GM12878 (cell line): ENCODE measurements around the gene ROBO4. TPM values are rescaled to one million over a fixed set of nuclear protein-coding genes. Genes with fewer than 3 reads are reported as not detected.

ENCODE experiments used
- ATAC-seq: fragments of 200-7000 bp; cut with Tn5 transposase; 3 replicates; pipeline ENCODE4 v1.9.1; 2020; ENCODE audit warnings: mild to moderate bottlenecking, moderate library complexity
- BruUV-seq: library from RNA; stranded (reverse); fragments of 400-500 nt; replicated peaks from 2 replicates; lab custom pipeline; 2021; lab: Mats Ljungman, UMichigan
- CTCF ChIA-PET: fragments of 300-600 bp; sonication (Branson Sonifier 250); formaldehyde crosslinking; extraction: SDS; loops from one replicate; lab custom pipeline; 2021; ENCODE audit warnings: inconsistent platforms; lab: Yijun Ruan, JAX
- POLR2A ChIA-PET: fragments of 350-600 bp; formaldehyde crosslinking; extraction: SDS; loops from one replicate; lab custom pipeline; 2021; ENCODE audit warnings: inconsistent platforms; lab: Charles Lee
- RAD21 ChIA-PET: fragments of 300-600 bp; sonication (Branson Sonifier 250); formaldehyde crosslinking; loops from one replicate; lab custom pipeline; 2023; ENCODE audit warnings: antibody characterized with exemption; ENCODE audit not compliant: unreplicated experiment; lab: Charles Lee
- SMC1A ChIA-PET: fragments of 300-600 bp; sonication (Branson Sonifier 250); formaldehyde crosslinking; loops from one replicate; lab custom pipeline; 2023; ENCODE audit not compliant: unreplicated experiment, uncharacterized antibody; lab: Charles Lee
- DNase-seq: peaks from one replicate; pipeline ENCODE4 v3.0.0-alpha.2; 2011; ENCODE audit warnings: low read depth, low spot score
- FAIRE-seq: peaks from 3 replicates; lab custom pipeline; 2011; peaks lifted over from hg19 to GRCh38; lab: Jason Lieb, UNC
- H2AFZ ChIP-seq: 2 replicates; pipeline ENCODE4 v1.6.0; 2011; ENCODE audit warnings: low read depth, low read length, control low read depth; ENCODE audit not compliant: control insufficient read depth
- H3K27ac ChIP-seq: 2 replicates; pipeline ENCODE4 v1.5.1; 2011; ENCODE audit warnings: control low read depth; ENCODE audit not compliant: control insufficient read depth, insufficient read depth
- H3K27me3 ChIP-seq, 2 experiments: replicated peaks in 1 of 2; 2 replicates each; pipeline versions ENCODE4 v1.6.0 to v1.6.1; 2011; ENCODE audit warnings: low read length in 1 of 2; ENCODE audit not compliant: control insufficient read depth in 2 of 2, insufficient read depth in 2 of 2
- H3K36me3 ChIP-seq, 2 experiments: 2 replicates each; pipeline ENCODE4 v1.5.1; 2011; ENCODE audit warnings: low read length in 1 of 2; ENCODE audit not compliant: control insufficient read depth in 2 of 2, insufficient read depth in 2 of 2
- H3K4me1 ChIP-seq: 2 replicates; pipeline ENCODE4 v1.6.1; 2011; ENCODE audit warnings: mild to moderate bottlenecking, low read length, moderate library complexity, mixed read lengths; ENCODE audit not compliant: control insufficient read depth, insufficient read depth
- H3K4me2 ChIP-seq: 2 replicates; pipeline ENCODE4 v1.6.0; 2011; ENCODE audit warnings: control low read depth; ENCODE audit not compliant: control insufficient read depth, insufficient read depth
- H3K4me3 ChIP-seq: fragments of 200-600 bp; sonication (generic); 2 replicates; pipeline ENCODE4 v1.5.1; 2016
- H3K79me2 ChIP-seq: 2 replicates; pipeline ENCODE4 v1.6.0; 2011; ENCODE audit warnings: low read length; ENCODE audit not compliant: control insufficient read depth, insufficient read depth
- H3K9ac ChIP-seq: 2 replicates; pipeline ENCODE4 v1.8.0; 2011; ENCODE audit warnings: low read length, control low read depth, mixed read lengths; ENCODE audit not compliant: control insufficient read depth, insufficient read depth
- H3K9me3 ChIP-seq: replicated peaks from 3 replicates; pipeline ENCODE4 v1.5.1; 2011; ENCODE audit warnings: mild to moderate bottlenecking, low read length; ENCODE audit not compliant: control insufficient read depth, insufficient read depth
- H4K20me1 ChIP-seq: 2 replicates; pipeline ENCODE4 v1.6.0; 2011; ENCODE audit not compliant: control insufficient read depth, insufficient read depth
- BCL3 ChIP-seq: IDR thresholded peaks from 2 replicates; pipeline ENCODE4 v1.6.1; 2011; ENCODE audit warnings: borderline replicate concordance, low read depth, mild to moderate bottlenecking, moderate library complexity, low read length; ENCODE audit not compliant: insufficient read depth, poor library complexity, severe bottlenecking
- BHLHE40 ChIP-seq, 2 experiments: fragments of 450-650 bp in 1 of 2; IDR thresholded peaks; 2 replicates each; pipeline ENCODE4 v1.6.1; 2011 to 2017; ENCODE audit warnings: low read depth in 2 of 2, borderline replicate concordance in 1 of 2, improper control_type of control experiment in 1 of 2, low read length in 1 of 2, mild to moderate bottlenecking in 1 of 2
- BMI1 ChIP-seq: fragments of 450-650 bp; IDR thresholded peaks from 2 replicates; pipeline ENCODE4 v1.6.1; 2016; ENCODE audit warnings: mild to moderate bottlenecking, moderate library complexity, borderline replicate concordance
- CHD1 ChIP-seq: IDR thresholded peaks from 2 replicates; pipeline ENCODE4 v1.6.1; 2012; ENCODE audit warnings: low read depth, low read length, improper control_type of control experiment
- CREM ChIP-seq: IDR thresholded peaks from 2 replicates; pipeline ENCODE4 v1.6.1; 2014; ENCODE audit warnings: antibody characterized with exemption, low read depth
- ELK1 ChIP-seq: IDR thresholded peaks from 2 replicates; pipeline ENCODE4 v1.6.1; 2012; ENCODE audit warnings: low read depth, low read length, improper control_type of control experiment
- ETV6 ChIP-seq, 2 experiments: fragments of 450-650 bp in 1 of 2; IDR thresholded peaks in 1 of 2; conservative IDR thresholded peaks in 1 of 2; 2 replicates each; pipeline ENCODE4 v1.6.1; 2014; ENCODE audit warnings: antibody characterized with exemption in 1 of 2, borderline replicate concordance in 1 of 2, low read depth in 1 of 2, mild to moderate bottlenecking in 1 of 2, moderate library complexity in 1 of 2
- IKZF2 ChIP-seq, 2 experiments: fragments of 450-650 bp; IDR thresholded peaks; 2 replicates each; pipeline ENCODE4 v1.6.1; 2017; ENCODE audit warnings: mild to moderate bottlenecking in 2 of 2, moderate library complexity in 2 of 2
- MEF2A ChIP-seq: IDR thresholded peaks from 2 replicates; pipeline ENCODE4 v1.6.1; 2011; ENCODE audit warnings: low read depth, mild to moderate bottlenecking, low read length, moderate library complexity; ENCODE audit not compliant: insufficient read depth
- PRDM15 ChIP-seq: fragments of 450-650 bp; formaldehyde crosslinking; IDR thresholded peaks from 2 replicates; pipeline ENCODE4 v1.4.0; 2020; ENCODE audit warnings: mild to moderate bottlenecking, moderate library complexity
- RAD51 ChIP-seq: fragments of 450-650 bp; IDR thresholded peaks from 2 replicates; pipeline ENCODE4 v1.6.1; 2016; ENCODE audit warnings: moderate library complexity, mild to moderate bottlenecking, inconsistent platforms
- RFX5 ChIP-seq: IDR thresholded peaks from 2 replicates; pipeline ENCODE4 v1.6.1; 2011; ENCODE audit warnings: low read depth, low read length, improper control_type of control experiment
- SMAD1 ChIP-seq: fragments of 450-650 bp; IDR thresholded peaks from 2 replicates; pipeline ENCODE4 v1.6.1; 2018; ENCODE audit warnings: mild to moderate bottlenecking, low read depth; ENCODE audit not compliant: partially characterized antibody
- SREBF1 ChIP-seq: IDR thresholded peaks from 2 replicates; pipeline ENCODE4 v1.6.1; 2012; ENCODE audit warnings: mild to moderate bottlenecking, low read length
- TCF12 ChIP-seq: IDR thresholded peaks from 2 replicates; pipeline ENCODE4 v1.6.1; 2011; ENCODE audit warnings: low read depth, mild to moderate bottlenecking, low read length
- ZBED1 ChIP-seq: IDR thresholded peaks from 2 replicates; pipeline ENCODE4 v1.6.1; 2016; ENCODE audit warnings: borderline replicate concordance
- ZSCAN29 ChIP-seq: fragments of 450-650 bp; IDR thresholded peaks from 2 replicates; pipeline ENCODE4 v1.6.1; 2017; ENCODE audit warnings: mild to moderate bottlenecking, moderate library complexity
- ZZZ3 ChIP-seq: IDR thresholded peaks from 2 replicates; pipeline ENCODE4 v1.6.1; 2011; ENCODE audit warnings: low read depth; ENCODE audit not compliant: control insufficient read depth, insufficient read length
- WGBS: methylation state at CpG from one replicate; pipeline ENCODE4 v1.1.6; 2016; ENCODE audit warnings: low lambda C conversion rate; ENCODE audit not compliant: insufficient replicate concordance, insufficient coverage; ENCODE audit errors: missing lambda C conversion rate; 5-methylcytosine and 5-hydroxymethylcytosine counted together
- in situ Hi-C: fragments of 300-500 bp; cut with MboI; formaldehyde crosslinking; loops from 9 replicates; pipeline ENCODE4 v1.14.3; 2018; ENCODE audit warnings: mixed read lengths
- intact Hi-C: fragments of 100-400 bp; cut with micrococcal nuclease; formaldehyde crosslinking; loops from one replicate; pipeline ENCODE4 v1.14.2; 2022; ENCODE audit not compliant: unreplicated experiment
- polyA plus RNA-seq, 11 experiments: library from polyadenylated mRNA; depleted of rRNA in 4 of 11; unstranded in 6 of 11; stranded (reverse) in 5 of 11; fragments of >200 nt; fragmentation: Nextera tagmentation in 4 of 11; fragmentation: Illumina TruSeq in 1 of 11; extraction: Ambion mirVana in 4 of 11; extraction: Trizol in 1 of 11; gene quantifications; 1 replicate in 1 of 11; 2 replicates in 10 of 11; pipeline versions ENCODE4 v1.2.1 to v1.2.3, GENCODE V29; 2011 to 2016; ENCODE audit warnings: inconsistent platforms in 2 of 11, missing spikeins in 2 of 11, low read depth in 1 of 11
- total RNA-seq, 4 experiments: library from RNA; depleted of rRNA in 3 of 4; stranded (reverse); fragments of >200 nt in 3 of 4; fragmentation: Illumina TruSeq in 1 of 4; extraction: Trizol in 1 of 4; gene quantifications; 2 replicates each; pipeline versions ENCODE4 v1.2.1 to v1.2.3, GENCODE V29; 2013 to 2021

Gene ROBO4
- total and polyA plus RNA-seq, 10 of the 15 experiments (the other 5 are each of a cell fraction or from before 2014, with no cell fraction given) = not detected

- FAIRE-seq = no peak
- SMC1A ChIA-PET = no interaction called here
- no peaks in the 10 kb centered on the region for H3K9me3 ChIP-seq
- in situ Hi-C loops (no loop called here), intact Hi-C loops (loop anchor here (5.0 kb wide), 1 partner anchor 467 kb away; no protein-coding TSS in a partner anchor)
- no peaks in the 10 kb centered on the region for H3K79me2 ChIP-seq
- no peak for ATAC-seq
- WGBS = 29% methylated on average over 9 of the region's 16 CpGs
- H2AFZ ChIP-seq = no peak overlapping the region
- no peaks in the 10 kb centered on the region for H3K4me1 ChIP-seq
- H3K27ac ChIP-seq = no peak overlapping the region
- no peak for DNase-seq
- no peak overlapping the region for H3K4me3 ChIP-seq
- no peaks in the 10 kb centered on the region for H4K20me1 ChIP-seq
- H3K9ac ChIP-seq = no peak overlapping the region
- H3K36me3 ChIP-seq = no peaks in the 10 kb centered on the region
- no TSS peak for BruUV-seq
- TF ChIP-seq ZBED1 (no peak), BHLHE40 (IDR thresholded peaks at IDR 0.05; ENCODE audit: borderline replicate concordance in 1 of 2, low read depth in 2 of 2, low read length in 1 of 2) (no peak), ZSCAN29 (no peak), BMI1 (no peak), IKZF2 (IDR thresholded peaks at IDR 0.05) (no peak), CHD1 (no peak), ETV6 (conservative IDR thresholded peaks at IDR 0.05 in 1 of 2, IDR thresholded peaks at IDR 0.05 in 1 of 2; ENCODE audit: borderline replicate concordance in 1 of 2, low read depth in 1 of 2) (no peak), SREBF1 (no peak), RAD51 (no peak), RFX5 (no peak), SMAD1 (no peak), TCF12 (no peak), CREM (no peak), ELK1 (no peak), ZZZ3 (no peak), PRDM15 (CRISPR knock-in tag) (no peak), BCL3 (no peak), MEF2A (no peak)
- RAD21 ChIA-PET = no interaction called here
- peaks cover 20 to 29% of the 10 kb centered on the region in 2 experiments for H3K27me3 ChIP-seq
- no peak overlapping the region for H3K4me2 ChIP-seq
- POLR2A ChIA-PET = no interaction called here
- CTCF ChIA-PET = no interaction called here
Measured at GRCh38 chr11:124869331-124869730, 28.3 kb downstream of the ROBO4 start.
